Ishikawa (cell line): ENCODE measurements around the gene GRIN2B.
A peak's percentile ranks its signal among the peaks of the same experiment; 100 is the strongest.

Experiments used
- CEBPB ChIP-seq: IDR thresholded peaks from 2 replicates; pipeline ENCODE4 v1.6.1; 2012
- CREB1 ChIP-seq: IDR thresholded peaks from 2 replicates; pipeline ENCODE4 v1.6.1; 2012; ENCODE audit warnings: low read depth
- EGR1 ChIP-seq: IDR thresholded peaks from 2 replicates; pipeline ENCODE4 v1.6.1; 2012
- EP300 ChIP-seq: IDR thresholded peaks from 2 replicates; pipeline ENCODE4 v1.6.1; 2012; ENCODE audit warnings: borderline replicate concordance
- FOXM1 ChIP-seq: IDR thresholded peaks from 2 replicates; pipeline ENCODE4 v1.6.1; 2012; ENCODE audit warnings: low read depth, borderline replicate concordance
- NFIC ChIP-seq: IDR thresholded peaks from 2 replicates; pipeline ENCODE4 v1.6.1; 2012
- RAD21 ChIP-seq: IDR thresholded peaks from 2 replicates; pipeline ENCODE4 v1.6.1; 2012; ENCODE audit warnings: low read depth
- REST ChIP-seq: IDR thresholded peaks from 2 replicates; pipeline ENCODE4 v1.6.1; 2012; ENCODE audit warnings: low read depth, mild to moderate bottlenecking
- TAF1 ChIP-seq: IDR thresholded peaks from 2 replicates; pipeline ENCODE4 v1.6.1; 2012; ENCODE audit warnings: low read depth, mild to moderate bottlenecking
- TCF12 ChIP-seq: IDR thresholded peaks from 2 replicates; pipeline ENCODE4 v1.6.1; 2012; ENCODE audit warnings: low read depth
- TEAD4 ChIP-seq: IDR thresholded peaks from 2 replicates; pipeline ENCODE4 v1.6.1; 2012
- USF1 ChIP-seq: IDR thresholded peaks from 2 replicates; pipeline ENCODE4 v1.6.1; 2012
- YY1 ChIP-seq: IDR thresholded peaks from 2 replicates; pipeline ENCODE4 v1.6.1; 2012; ENCODE audit warnings: low read depth
- ZBTB7A ChIP-seq: IDR thresholded peaks from 2 replicates; pipeline ENCODE4 v1.6.1; 2012; ENCODE audit warnings: low read depth
- TF ChIP-seq, protein P1 (sequence below): IDR thresholded peaks from 2 replicates; pipeline ENCODE4 v1.6.1; 2012

The GRIN2B gene

GRCh38 chr12:13945641-13946040 lies 35.8 kb downstream of the GRIN2B start:
- TF ChIP-seq CREB1 = no peak
- no peak for TF ChIP-seq USF1
- 0 out of 2 replicates have a peak, but pooled peaks have one; percentile 6 for TF ChIP-seq TEAD4
- no peak for TF ChIP-seq FOXM1
- TF ChIP-seq CEBPB = no peak
- TF ChIP-seq NFIC = peak; percentile 52
- TF ChIP-seq TCF12 = no peak
- TF ChIP-seq EGR1 = no peak
- TF ChIP-seq TAF1 = no peak
- no peak for TF ChIP-seq ZBTB7A
- TF ChIP-seq RAD21 = no peak
- TF ChIP-seq EP300 = no peak
- no peak for TF ChIP-seq REST
- TF ChIP-seq YY1 = no peak
- TF ChIP-seq, protein P1, sequence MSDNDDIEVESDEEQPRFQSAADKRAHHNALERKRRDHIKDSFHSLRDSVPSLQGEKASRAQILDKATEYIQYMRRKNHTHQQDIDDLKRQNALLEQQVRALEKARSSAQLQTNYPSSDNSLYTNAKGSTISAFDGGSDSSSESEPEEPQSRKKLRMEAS = 0 out of 2 replicates have a peak, but pooled peaks have one; percentile 11

DNA sequence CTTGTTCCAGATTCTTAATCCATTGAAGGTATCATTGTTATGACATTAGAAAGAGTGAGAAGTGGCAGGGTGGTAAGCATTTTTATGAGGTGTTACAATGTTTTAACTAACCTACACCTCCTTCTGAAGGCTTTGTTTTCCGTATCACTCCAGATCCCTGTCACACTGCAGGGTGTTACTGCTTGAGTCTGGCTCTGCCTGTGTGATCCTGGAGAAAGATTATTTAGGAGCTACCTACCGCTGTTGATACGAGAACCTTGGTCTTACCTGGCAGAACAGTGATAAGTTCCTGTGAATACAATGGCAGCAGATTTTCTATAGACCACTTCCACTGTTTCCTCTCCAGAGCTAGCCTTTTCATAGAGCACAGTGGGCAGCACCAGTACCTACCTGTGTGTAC lies 36.2 kb downstream of the GRIN2B start:
- TF ChIP-seq YY1 (no peak), NFIC (no peak), CEBPB (no peak), CREB1 (no peak), RAD21 (no peak), EP300 (no peak), REST (no peak), TCF12 (no peak), USF1 (no peak)
- TF ChIP-seq, protein P1 = no peak

- TF ChIP-seq CREB1 (no peak), REST (no peak), RAD21 (no peak), FOXM1 (no peak), NFIC (no peak), ZBTB7A (no peak), TAF1 (no peak), TEAD4 (no peak), EP300 (no peak), TCF12 (no peak), EGR1 (no peak), USF1 (no peak), YY1 (no peak), CEBPB (no peak)
- TF ChIP-seq, protein P1 = no peak
Measured at GRCh38 chr12:13942826-13943225, 38.6 kb downstream of the GRIN2B start.
